ENCODE measurements around the gene EXOC7.

DNA sequence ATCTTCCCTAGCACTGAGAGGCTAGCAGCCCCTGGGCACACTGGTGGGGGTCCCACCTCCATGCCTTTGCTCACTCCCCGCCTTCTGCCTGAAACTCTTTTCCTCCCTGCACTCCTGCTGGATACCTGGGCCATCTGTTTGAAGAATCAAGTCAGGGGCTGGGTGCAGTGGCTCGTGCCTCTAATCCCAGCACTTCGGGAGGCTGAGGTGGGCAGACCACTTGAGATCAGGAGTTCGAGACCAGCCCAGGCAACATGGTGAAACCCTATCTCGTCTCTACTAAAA lies 21.7 kb upstream of the EXOC7 start:
- no peak for TF ChIP-seq POLR2AphosphoS5 (IDR thresholded peaks at IDR 0.05; ENCODE audit: borderline replicate concordance, low read depth, low read length)
- no peak for TF ChIP-seq EZH2 (IDR thresholded peaks at IDR 0.05)
- no peak for TF ChIP-seq FOXP2 (optimal IDR thresholded peaks at IDR 0.05; ENCODE audit: control extremely low read depth, extremely low read length, insufficient read depth)

All from SK-N-MC (cell line).